Fibroblast of the aortic adventitia (primary cell): Measurements from ENCODE around the gene UPB1. TPM values are rescaled to one million over a fixed set of nuclear protein-coding genes. Genes with fewer than 3 reads are reported as not detected.

Source experiments
- DNase-seq: peaks from one replicate; pipeline ENCODE4 v3.0.0-alpha.2; 2010; ENCODE audit warnings: low read depth
- H3K4me3 ChIP-seq: 2 replicates; pipeline ENCODE4 v1.5.1; 2011; ENCODE audit warnings: low read depth, mild to moderate bottlenecking, control low read depth, low read length, moderate library complexity
- total RNA-seq: library from RNA; depleted of rRNA; stranded (reverse); fragments of >200 nt; gene quantifications from 2 replicates; pipeline ENCODE4 v1.2.3, GENCODE V29; 2012; ENCODE audit warnings: low replicate concordance
- TF ChIP-seq, protein P1 (sequence below): IDR thresholded peaks from 2 replicates; pipeline ENCODE4 v1.5.1; 2011; ENCODE audit warnings: mild to moderate bottlenecking, low read length, control low read depth, inconsistent platforms; ENCODE audit not compliant: insufficient read depth

Gene UPB1
- total RNA-seq, 1 donor: not detected

- no peak for DNase-seq
- no peak overlapping the region for H3K4me3 ChIP-seq
- TF ChIP-seq, protein P1, sequence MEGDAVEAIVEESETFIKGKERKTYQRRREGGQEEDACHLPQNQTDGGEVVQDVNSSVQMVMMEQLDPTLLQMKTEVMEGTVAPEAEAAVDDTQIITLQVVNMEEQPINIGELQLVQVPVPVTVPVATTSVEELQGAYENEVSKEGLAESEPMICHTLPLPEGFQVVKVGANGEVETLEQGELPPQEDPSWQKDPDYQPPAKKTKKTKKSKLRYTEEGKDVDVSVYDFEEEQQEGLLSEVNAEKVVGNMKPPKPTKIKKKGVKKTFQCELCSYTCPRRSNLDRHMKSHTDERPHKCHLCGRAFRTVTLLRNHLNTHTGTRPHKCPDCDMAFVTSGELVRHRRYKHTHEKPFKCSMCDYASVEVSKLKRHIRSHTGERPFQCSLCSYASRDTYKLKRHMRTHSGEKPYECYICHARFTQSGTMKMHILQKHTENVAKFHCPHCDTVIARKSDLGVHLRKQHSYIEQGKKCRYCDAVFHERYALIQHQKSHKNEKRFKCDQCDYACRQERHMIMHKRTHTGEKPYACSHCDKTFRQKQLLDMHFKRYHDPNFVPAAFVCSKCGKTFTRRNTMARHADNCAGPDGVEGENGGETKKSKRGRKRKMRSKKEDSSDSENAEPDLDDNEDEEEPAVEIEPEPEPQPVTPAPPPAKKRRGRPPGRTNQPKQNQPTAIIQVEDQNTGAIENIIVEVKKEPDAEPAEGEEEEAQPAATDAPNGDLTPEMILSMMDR: no peak
Observed at GRCh38 chr22:24576778-24577177, 81.6 kb downstream of the UPB1 start.

Other genes starting within 250 kb of the UPB1 start
- gene SPECC1L, start 224.5 kb upstream of the UPB1 start, total RNA-seq: 31.0 and 43.2 TPM in 2 replicates
- gene ADORA2A, start 67.7 kb upstream of the UPB1 start, total RNA-seq: 0.45 and 0.74 TPM in 2 replicates
- 69.1 and 96.6 TPM in 2 replicates for gene GUCD1, start 59.8 kb downstream of the UPB1 start, total RNA-seq
- gene SNRPD3, start 60.7 kb downstream of the UPB1 start, total RNA-seq: 50.7 and 112 TPM in 2 replicates
- 4.0 and 6.0 TPM in 2 replicates for gene LRRC75B, start 97.7 kb downstream of the UPB1 start, total RNA-seq
- 0.65 and 1.1 TPM in 2 replicates for gene GGT1, start 107.9 kb downstream of the UPB1 start, total RNA-seq